Fibroblast of pulmonary artery (primary cell): ENCODE results near the gene P2RX7.

Source experiments
- DNase-seq: peaks from one replicate; pipeline ENCODE4 v3.0.0-alpha.2; 2010; ENCODE audit warnings: low read depth
- H3K4me3 ChIP-seq: replicated peaks from 2 replicates; pipeline ENCODE4 v1.5.1; 2011; ENCODE audit warnings: low read depth, mild to moderate bottlenecking, control low read depth, low read length, moderate library complexity
- TF ChIP-seq, protein P1 (sequence below): IDR thresholded peaks from 2 replicates; pipeline ENCODE4 v1.5.1; 2011; ENCODE audit warnings: mild to moderate bottlenecking, control low read depth, low read length, inconsistent platforms; ENCODE audit errors: missing control alignments

Gene P2RX7

DNA sequence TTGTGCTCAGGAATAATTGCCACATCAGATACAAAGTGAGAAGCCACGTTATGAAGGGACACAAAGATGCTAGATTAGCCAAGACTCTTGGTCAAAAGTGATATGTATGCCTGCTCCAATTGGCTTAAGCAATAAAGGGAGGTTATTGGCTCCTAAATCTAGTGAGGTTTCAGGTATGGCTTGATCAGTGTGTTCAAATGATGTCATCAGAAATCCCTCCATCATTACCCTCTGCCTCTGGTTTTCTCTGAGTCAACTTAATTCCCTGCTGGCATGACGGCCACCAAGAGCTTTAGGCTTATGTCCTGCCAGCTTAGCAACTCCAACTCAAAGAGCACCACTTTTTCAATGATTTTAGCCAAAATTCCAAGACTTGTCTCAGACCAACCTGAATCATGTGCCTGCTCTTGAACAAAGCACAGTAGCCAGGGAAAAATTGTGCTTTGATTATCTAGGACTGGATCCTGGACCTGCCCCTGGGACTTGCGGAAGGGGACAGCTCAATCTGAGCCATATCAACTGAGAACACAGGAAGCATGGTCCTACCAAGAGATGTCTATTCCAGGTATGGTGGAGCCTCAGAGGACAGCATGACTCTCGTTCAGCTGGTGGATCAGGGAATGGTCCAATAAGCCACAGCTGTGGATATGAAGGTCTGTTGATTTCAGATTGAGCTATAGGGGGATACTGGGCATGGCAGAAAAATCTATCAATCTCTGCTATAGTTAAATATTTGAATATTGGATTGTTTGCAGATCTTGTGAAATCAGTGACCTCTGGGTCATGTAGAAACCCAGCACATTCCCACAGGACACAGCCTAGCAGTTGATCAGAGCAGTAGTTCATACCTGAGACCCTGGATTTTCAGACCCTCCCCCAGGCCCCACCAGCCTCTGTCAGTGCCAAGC is 16.1 kb upstream of the P2RX7 start:
- TF ChIP-seq, protein P1, sequence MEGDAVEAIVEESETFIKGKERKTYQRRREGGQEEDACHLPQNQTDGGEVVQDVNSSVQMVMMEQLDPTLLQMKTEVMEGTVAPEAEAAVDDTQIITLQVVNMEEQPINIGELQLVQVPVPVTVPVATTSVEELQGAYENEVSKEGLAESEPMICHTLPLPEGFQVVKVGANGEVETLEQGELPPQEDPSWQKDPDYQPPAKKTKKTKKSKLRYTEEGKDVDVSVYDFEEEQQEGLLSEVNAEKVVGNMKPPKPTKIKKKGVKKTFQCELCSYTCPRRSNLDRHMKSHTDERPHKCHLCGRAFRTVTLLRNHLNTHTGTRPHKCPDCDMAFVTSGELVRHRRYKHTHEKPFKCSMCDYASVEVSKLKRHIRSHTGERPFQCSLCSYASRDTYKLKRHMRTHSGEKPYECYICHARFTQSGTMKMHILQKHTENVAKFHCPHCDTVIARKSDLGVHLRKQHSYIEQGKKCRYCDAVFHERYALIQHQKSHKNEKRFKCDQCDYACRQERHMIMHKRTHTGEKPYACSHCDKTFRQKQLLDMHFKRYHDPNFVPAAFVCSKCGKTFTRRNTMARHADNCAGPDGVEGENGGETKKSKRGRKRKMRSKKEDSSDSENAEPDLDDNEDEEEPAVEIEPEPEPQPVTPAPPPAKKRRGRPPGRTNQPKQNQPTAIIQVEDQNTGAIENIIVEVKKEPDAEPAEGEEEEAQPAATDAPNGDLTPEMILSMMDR = no peak
- DNase-seq = no peak

DNA sequence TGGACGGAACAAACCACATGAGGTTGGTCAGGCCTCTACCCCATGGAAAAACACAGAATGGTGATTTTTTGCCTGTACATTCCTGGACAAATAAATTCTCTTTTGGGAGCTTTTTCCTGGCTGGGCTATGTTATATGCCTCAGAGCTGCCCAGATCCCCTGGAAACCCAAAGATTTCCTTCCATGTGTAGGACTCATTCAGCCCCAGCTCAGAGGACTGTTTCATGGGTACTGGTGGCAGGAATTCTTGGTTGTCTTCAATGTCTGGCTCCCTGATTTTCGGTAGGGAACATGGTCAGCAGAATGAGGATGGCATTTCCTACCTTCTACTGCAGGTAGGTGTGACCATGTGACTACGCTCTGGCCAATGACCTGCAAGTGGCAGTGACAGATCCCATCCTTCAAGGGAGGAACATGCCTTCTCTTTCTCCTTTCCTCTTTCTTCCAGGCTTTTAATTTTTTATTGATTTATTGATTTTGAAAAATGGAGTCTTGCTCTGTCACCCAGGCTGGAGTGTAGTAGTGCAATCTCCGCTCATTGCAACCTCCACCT is 15.4 kb upstream of the P2RX7 start:
- H3K4me3 ChIP-seq = no peak overlapping the region
- DNase-seq = no peak
- TF ChIP-seq, protein P1 = no peak

More for the DNA sequence above, 16.1 kb upstream of the P2RX7 start:
- no peak overlapping the region for H3K4me3 ChIP-seq

DNA sequence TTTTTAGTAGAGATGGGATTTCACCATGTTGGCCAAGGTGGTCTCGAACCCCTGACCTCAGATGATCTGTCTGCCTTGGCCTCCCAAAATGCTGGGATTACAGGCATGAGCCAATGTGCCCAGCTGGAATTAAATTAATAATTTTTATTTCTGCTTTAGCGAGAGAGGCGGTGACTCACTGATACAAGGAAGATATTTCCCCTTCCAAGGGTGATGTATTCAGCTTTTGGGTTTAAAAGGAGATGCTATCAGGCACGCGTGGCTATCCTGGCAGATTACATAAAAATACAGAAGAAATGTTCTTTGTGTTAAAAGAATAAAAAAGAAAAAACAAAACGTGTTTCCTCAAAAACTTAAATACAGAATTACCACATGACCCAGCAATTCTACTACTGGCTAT is 12.4 kb upstream of the P2RX7 start:
- no peak overlapping the region for H3K4me3 ChIP-seq
- no peak for DNase-seq
- TF ChIP-seq, protein P1 = no peak

DNA sequence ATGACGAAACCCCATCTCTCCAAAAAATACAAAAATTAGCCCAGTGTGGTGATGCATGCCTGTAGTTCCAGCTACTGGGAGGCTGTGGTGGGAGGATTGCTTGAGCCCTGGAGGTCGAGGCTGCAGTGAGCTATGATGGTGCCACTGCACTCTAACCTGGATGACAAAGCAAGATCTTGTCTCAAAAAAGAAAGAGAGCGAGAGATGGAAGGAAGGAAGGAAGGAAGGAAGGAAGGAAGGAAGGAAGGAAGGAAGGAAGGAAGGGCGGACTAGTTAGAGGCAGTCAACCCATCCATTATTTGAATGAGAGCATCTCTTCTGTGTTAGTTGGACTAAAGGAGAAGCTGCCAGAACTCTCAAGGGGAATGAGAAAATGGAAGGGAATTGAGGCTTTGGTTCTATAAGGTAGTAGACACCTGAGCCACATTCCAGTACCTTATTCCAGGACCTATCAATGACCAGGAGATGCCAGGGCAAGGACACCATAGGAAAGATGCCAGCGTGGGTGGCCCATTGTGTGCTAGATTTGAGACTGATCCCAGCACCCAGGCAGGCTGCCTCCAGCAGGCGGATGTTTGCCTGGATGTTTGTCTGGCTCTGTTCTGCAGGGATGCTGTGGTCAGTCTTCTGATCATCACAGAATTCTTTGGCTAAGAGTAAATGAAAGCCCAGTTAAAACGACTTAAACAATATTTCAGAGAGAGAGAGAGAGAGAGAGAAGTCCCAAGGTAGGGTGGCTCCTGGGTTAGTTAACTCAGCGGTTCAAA is 11.5 kb upstream of the P2RX7 start:
- TF ChIP-seq, protein P1 = no peak
- no peak for DNase-seq
- H3K4me3 ChIP-seq = no peak overlapping the region

GRCh38 chr12:121121805-121122204 is 10.9 kb upstream of the P2RX7 start:
- no peak for DNase-seq
- TF ChIP-seq, protein P1 = no peak

DNA sequence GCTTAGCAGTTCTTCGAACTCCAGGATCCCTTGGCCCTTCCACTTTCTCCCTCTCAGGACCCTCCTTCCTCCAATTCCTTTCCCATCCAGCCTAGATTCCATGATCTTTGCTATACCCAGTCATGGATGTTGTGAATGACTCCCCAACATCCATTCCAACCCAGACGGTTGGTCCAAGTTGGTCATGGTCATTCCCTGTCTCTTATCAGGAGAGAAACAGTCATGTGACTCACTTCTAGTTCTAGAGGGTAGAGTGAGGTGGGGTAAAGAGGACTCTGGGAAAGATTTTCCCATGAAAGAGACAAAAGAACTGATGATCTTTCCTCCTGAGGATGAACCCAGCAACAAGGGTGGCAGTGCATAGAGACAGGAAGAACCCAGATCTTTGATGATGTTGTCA is 9.2 kb upstream of the P2RX7 start:
- TF ChIP-seq, protein P1 = no peak
- no peak overlapping the region for H3K4me3 ChIP-seq
- no peak for DNase-seq

More at GRCh38 chr12:121121805-121122204, 10.9 kb upstream of the P2RX7 start:
- no peak overlapping the region for H3K4me3 ChIP-seq
